A673 (cell line): ENCODE data around the gene NRXN3. TPM values are rescaled to one million over a fixed set of nuclear protein-coding genes. Genes with fewer than 3 reads are reported as not detected.

Experiments used
- BruUV-seq: library from RNA; stranded (reverse); fragments of 400-500 nt; replicated peaks from 2 replicates; lab custom pipeline; 2021; lab: Mats Ljungman, UMichigan
- CTCF ChIA-PET: fragments of 300-600 bp; sonication (Branson Sonifier 250); formaldehyde crosslinking; loops from one replicate; lab custom pipeline; 2022; ENCODE audit warnings: antibody characterized with exemption; lab: Charles Lee
- POLR2A ChIA-PET: fragments of 300-600 bp; sonication (Branson Sonifier 250); formaldehyde crosslinking; loops from one replicate; lab custom pipeline; 2022; ENCODE audit warnings: antibody characterized with exemption; ENCODE audit not compliant: low non-redundant PET; lab: Charles Lee
- DNase-seq: peaks from one replicate; pipeline ENCODE4 v3.0.0-alpha.2; 2015; ENCODE audit warnings: low spot score
- H3K27ac ChIP-seq: fragments of 200-600 bp; sonication (generic); 2 replicates; pipeline ENCODE4 v1.5.1; 2016; ENCODE audit warnings: mixed run types, low read depth, mild to moderate bottlenecking, mixed read lengths, antibody characterized with exemption, low read length; ENCODE audit not compliant: poor library complexity, severe bottlenecking
- H3K27me3 ChIP-seq: fragments of 200-600 bp; sonication (generic); replicated peaks from 2 replicates; pipeline ENCODE4 v1.6.1; 2017; ENCODE audit warnings: mixed run types, low read depth, mild to moderate bottlenecking, mixed read lengths, antibody characterized with exemption, low read length; ENCODE audit not compliant: insufficient read depth, poor library complexity
- H3K36me3 ChIP-seq: fragments of 200-600 bp; sonication (generic); 2 replicates; pipeline ENCODE4 v1.6.1; 2016; ENCODE audit warnings: mixed run types, mild to moderate bottlenecking, mixed read lengths, antibody characterized with exemption, low read length; ENCODE audit not compliant: insufficient read depth, poor library complexity, severe bottlenecking
- H3K4me1 ChIP-seq: fragments of 200-600 bp; sonication (generic); 2 replicates; pipeline ENCODE4 v1.6.1; 2017; ENCODE audit warnings: mixed run types, mild to moderate bottlenecking, mixed read lengths, antibody characterized with exemption, low read length; ENCODE audit not compliant: insufficient read depth, poor library complexity, severe bottlenecking
- H3K4me3 ChIP-seq: fragments of 200-600 bp; sonication (generic); 2 replicates; pipeline ENCODE4 v1.5.1; 2016; ENCODE audit warnings: low read depth, mixed run types, mild to moderate bottlenecking, mixed read lengths, low read length; ENCODE audit not compliant: poor library complexity, severe bottlenecking
- H3K9me3 ChIP-seq: fragments of 200-600 bp; sonication (generic); 2 replicates; pipeline ENCODE4 v1.6.1; 2016; ENCODE audit warnings: mixed run types, low read depth, mild to moderate bottlenecking, mixed read lengths, antibody characterized with exemption, low read length; ENCODE audit not compliant: poor library complexity, severe bottlenecking
- EZH2 ChIP-seq: fragments of 200-600 bp; sonication (generic); IDR thresholded peaks from 2 replicates; pipeline ENCODE4 v1.6.1; 2017; ENCODE audit warnings: borderline replicate concordance, low read depth, mild to moderate bottlenecking, mixed read lengths, antibody characterized with exemption, low read length; ENCODE audit not compliant: poor library complexity, severe bottlenecking
- intact Hi-C: fragments of 100-400 bp; cut with micrococcal nuclease; formaldehyde crosslinking; loops from one replicate; pipeline ENCODE4 v1.10.0; 2022; ENCODE audit not compliant: unreplicated experiment
- total RNA-seq: library from RNA; stranded (reverse); gene quantifications from 2 replicates; pipeline ENCODE4 v1.2.3, GENCODE V29; 2021
- TF ChIP-seq, protein P1 (sequence below): fragments of 300-800, 200-600 bp; sonication (generic); conservative IDR thresholded peaks from 2 replicates; pipeline ENCODE4 v1.5.1; 2017; ENCODE audit warnings: low read depth, mild to moderate bottlenecking, antibody characterized with exemption, low read length, moderate library complexity, mixed read lengths

Gene NRXN3
- total RNA-seq, 1 experiment from 2014 or later, result 0.21 TPM

DNA sequence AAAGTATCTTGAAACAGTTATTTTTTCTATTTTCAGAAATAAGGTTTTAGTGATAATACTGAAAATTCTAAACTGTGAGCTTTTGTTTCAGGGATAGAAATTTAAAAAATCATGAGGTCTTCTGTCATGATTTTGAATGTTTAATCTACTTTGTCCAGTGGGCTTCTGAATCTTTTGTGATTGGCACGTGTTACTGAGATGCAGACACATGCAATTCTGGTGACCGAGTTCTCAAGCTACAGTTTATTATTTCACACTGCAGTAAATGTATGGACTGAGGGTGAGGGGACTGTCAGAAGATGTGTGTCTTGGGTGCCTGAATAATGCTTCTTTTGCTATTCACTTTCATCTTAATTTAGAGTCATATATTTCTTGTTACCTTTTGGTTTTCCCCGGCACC, 1262.5 kb downstream of the NRXN3 start:
- no peaks in the 10 kb centered on the region for H3K36me3 ChIP-seq
- ChIA-PET POLR2A (no interaction called here), CTCF (no interaction called here)
- H3K4me1 ChIP-seq, result no peaks in the 10 kb centered on the region
- H3K4me3 ChIP-seq, result no peak overlapping the region
- H3K27ac ChIP-seq, result no peak overlapping the region
- TF ChIP-seq EZH2, result no peak
- TF ChIP-seq, protein P1, sequence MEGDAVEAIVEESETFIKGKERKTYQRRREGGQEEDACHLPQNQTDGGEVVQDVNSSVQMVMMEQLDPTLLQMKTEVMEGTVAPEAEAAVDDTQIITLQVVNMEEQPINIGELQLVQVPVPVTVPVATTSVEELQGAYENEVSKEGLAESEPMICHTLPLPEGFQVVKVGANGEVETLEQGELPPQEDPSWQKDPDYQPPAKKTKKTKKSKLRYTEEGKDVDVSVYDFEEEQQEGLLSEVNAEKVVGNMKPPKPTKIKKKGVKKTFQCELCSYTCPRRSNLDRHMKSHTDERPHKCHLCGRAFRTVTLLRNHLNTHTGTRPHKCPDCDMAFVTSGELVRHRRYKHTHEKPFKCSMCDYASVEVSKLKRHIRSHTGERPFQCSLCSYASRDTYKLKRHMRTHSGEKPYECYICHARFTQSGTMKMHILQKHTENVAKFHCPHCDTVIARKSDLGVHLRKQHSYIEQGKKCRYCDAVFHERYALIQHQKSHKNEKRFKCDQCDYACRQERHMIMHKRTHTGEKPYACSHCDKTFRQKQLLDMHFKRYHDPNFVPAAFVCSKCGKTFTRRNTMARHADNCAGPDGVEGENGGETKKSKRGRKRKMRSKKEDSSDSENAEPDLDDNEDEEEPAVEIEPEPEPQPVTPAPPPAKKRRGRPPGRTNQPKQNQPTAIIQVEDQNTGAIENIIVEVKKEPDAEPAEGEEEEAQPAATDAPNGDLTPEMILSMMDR, result no peak
- intact Hi-C loops, result no loop called here
- no TSS peak for BruUV-seq
- no peak for DNase-seq
- H3K9me3 ChIP-seq, result no peaks in the 10 kb centered on the region
- peaks cover 8% of the 10 kb centered on the region for H3K27me3 ChIP-seq

DNA sequence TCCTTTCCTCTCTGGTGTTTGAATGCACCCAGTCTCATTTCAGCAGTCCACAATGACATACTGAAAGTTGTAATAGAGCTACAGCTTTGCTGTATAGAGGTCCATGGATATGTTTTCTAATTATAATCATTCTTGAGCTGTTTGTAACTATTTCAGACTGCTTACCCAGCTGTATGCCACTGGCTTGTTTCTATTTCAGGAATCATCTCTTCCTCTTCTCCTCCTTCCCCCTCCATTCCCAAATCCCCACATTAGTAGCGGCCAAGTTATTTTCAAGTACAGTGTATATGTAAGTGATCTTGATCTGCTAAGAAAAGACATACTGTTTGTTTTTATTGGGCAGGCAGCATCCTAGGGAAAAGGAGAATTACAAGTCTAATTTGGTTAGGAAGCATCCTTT, 1266.2 kb downstream of the NRXN3 start:
- peaks cover 8% of the 10 kb centered on the region for H3K27me3 ChIP-seq
- no peaks in the 10 kb centered on the region for H3K9me3 ChIP-seq
- DNase-seq, result no peak
- intact Hi-C loops, result no loop called here
- H3K36me3 ChIP-seq, result no peaks in the 10 kb centered on the region
- H3K4me3 ChIP-seq, result no peak overlapping the region
- no TSS peak for BruUV-seq
- ChIA-PET CTCF (no interaction called here), POLR2A (interaction anchor here (0.6 kb wide), 1 partner anchor 122 kb away, joined by 3 read pairs; no protein-coding TSS in a partner anchor)
- TF ChIP-seq EZH2, result no peak
- TF ChIP-seq, protein P1, result no peak
- H3K27ac ChIP-seq, result no peak overlapping the region
- no peaks in the 10 kb centered on the region for H3K4me1 ChIP-seq

DNA sequence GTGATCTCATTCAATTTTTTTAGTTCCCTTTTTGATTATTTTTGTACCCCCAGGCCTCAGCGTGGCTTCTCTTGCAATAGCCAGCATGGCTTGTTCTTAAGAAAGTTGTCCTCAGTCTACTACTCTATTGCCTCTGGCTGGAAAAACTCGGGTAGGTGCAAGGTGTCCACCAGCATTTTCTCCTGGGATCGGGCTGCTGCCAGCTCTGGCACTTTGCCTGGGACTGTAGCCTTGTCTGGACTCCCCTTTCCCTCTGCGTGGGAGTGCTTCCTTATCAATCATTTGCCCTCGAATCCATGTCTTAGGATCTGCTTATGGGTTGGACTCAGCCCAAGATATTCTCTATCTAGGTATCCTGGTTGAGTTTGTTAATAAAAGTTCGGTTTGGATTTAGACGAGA, 1267.8 kb downstream of the NRXN3 start:
- Histone ChIP-seq H3K36me3 (no peaks in the 10 kb centered on the region), H3K27ac (no peak overlapping the region), H3K4me3 (no peak overlapping the region), H3K9me3 (no peaks in the 10 kb centered on the region), H3K27me3 (peaks cover 10% of the 10 kb centered on the region), H3K4me1 (no peaks in the 10 kb centered on the region)
- no TSS peak for BruUV-seq
- POLR2A ChIA-PET, result no interaction called here
- TF ChIP-seq, protein P1, result no peak
- TF ChIP-seq EZH2, result no peak
- no peak for DNase-seq
- intact Hi-C loops, result no loop called here
- CTCF ChIA-PET, result no interaction called here
